ENCODE measurements around the gene ZNF26. TPM values are rescaled to one million over a fixed set of nuclear protein-coding genes. Genes with fewer than 3 reads are reported as not detected.
A peak's percentile ranks its signal among the peaks of the same experiment; 100 is the strongest.

The ZNF26 gene, protein sequence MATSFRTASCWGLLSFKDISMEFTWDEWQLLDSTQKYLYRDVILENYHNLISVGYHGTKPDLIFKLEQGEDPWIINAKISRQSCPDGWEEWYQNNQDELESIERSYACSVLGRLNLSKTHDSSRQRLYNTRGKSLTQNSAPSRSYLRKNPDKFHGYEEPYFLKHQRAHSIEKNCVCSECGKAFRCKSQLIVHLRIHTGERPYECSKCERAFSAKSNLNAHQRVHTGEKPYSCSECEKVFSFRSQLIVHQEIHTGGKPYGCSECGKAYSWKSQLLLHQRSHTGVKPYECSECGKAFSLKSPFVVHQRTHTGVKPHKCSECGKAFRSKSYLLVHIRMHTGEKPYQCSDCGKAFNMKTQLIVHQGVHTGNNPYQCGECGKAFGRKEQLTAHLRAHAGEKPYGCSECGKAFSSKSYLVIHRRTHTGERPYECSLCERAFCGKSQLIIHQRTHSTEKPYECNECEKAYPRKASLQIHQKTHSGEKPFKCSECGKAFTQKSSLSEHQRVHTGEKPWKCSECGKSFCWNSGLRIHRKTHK
- 7.6 and 8.4 TPM in 2 replicates for total RNA-seq (2021; fragmentation: NEBNext Ultra II Directional; extraction: Animal tissue kit (Norgen Biotek cat#: 25700))
- 5.8 and 9.0 TPM in 2 replicates for polyA plus RNA-seq (2011; rRNA removed)
- 9.5 TPM for polyA plus RNA-seq (2011; cell fraction: cytosol; rRNA removed)
- polyA plus RNA-seq (2011; cell fraction: nucleus; rRNA removed): 12.4 TPM
- 5.4 to 6.8 TPM (median 5.8 TPM) in 4 replicates for polyA plus RNA-seq (2012, experiment 1 of 2)
- 0.25 TPM for polyA plus RNA-seq (2012, experiment 2 of 2)
- 3.4 TPM for polyA plus RNA-seq (2013, experiment 1 of 2)
- 3.4 TPM for polyA plus RNA-seq (2013, experiment 2 of 2)
- 7.9 and 10.1 TPM in 2 replicates for polyA minus RNA-seq (2011; rRNA and poly(A)+ RNA removed)
- 12.6 TPM for polyA minus RNA-seq (2011; cell fraction: cytosol; rRNA and poly(A)+ RNA removed)
- 25.7 TPM for polyA minus RNA-seq (2011; cell fraction: nucleus; rRNA and poly(A)+ RNA removed)
- long read RNA-seq, experiment 1, partial matches to known transcripts: 0 of 4 reads
- long read RNA-seq, experiment 1, other reads (novel, unspliced or antisense): 4 of 4 reads
- long read RNA-seq, experiment 2: 0 reads

DNA sequence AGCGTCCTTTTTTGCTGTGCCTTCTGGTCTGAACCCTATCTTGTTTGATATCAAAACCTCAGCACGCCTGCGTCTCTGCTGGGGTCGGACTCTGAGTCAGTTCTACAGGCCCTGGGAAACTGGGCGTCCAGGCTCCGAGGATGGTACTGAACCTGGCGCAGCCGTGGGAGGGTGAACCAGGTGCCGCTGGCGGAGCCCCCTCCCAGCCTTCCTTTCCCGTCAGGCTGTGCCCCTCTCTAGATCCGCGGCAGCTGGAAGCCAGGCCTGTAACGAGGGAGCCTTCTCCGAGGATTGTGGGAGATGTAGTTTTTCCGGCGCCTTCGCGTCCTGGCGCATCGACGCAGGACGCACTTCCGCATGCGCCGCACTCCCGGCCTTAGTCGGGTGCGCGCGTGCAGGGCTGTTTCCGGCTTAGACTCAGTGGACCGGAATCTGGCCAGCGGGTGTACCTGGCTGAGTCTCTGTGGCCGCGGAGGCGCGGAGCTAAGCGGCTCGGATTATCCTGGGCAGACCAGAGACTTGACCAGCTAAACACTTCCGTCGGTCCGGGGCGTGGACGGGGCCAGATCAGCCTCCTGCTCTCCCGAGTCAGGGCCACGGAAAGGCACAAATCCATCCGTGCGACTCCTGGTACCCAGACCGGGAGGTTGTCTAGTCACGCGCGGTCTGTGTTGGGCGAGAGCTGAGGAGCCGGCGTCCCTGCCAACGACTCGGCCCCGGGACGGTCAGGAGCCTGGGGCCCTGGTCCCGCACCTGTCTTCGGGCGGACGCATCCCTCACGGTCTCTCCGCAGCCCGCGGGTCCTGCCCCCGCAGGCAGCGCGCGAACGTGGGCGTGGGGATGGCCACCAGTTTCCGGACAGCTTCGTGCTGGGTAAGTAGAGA lies at the start of gene ZNF26:
Gene ZNF26, plus strand, starts transcription at position 367 of the 884 bp plus-strand sequence. Its CDS starts 474 bp downstream, at position 841.
- Histone ChIP-seq H4K8ac (ENCODE audit: extremely low read depth, insufficient read depth, low read length) (peak within 1 kb of the TSS; percentile 98), H3K9me3 (ENCODE audit: insufficient read depth in 2 of 2, low read depth in 1 of 2, low read length in 1 of 2) (peaks cover 20 to 28% of the 10 kb centered on the region in 2 experiments), H3K18ac (ENCODE audit: extremely low read depth, low read length) (no peak within 1 kb of the TSS; the same call in 1 of the 2 replicates), H3K9ac (replicated peaks in 1 of 4; ENCODE audit: extremely low read depth in 1 of 4, low read depth in 3 of 4, low read length in 3 of 4) (peak within 1 kb of the TSS; percentile 73 to 85 (median 84)), H2BK12ac (ENCODE audit: low read depth, low read length) (no peak within 1 kb of the TSS), H4K20me1 (replicated peaks in 1 of 2; ENCODE audit: control insufficient read depth in 1 of 2, insufficient read depth in 2 of 2, low read length in 2 of 2) (no peaks in the 10 kb centered on the region), H3K23me2 (ENCODE audit: low read depth, low read length) (peaks cover 8% of the 10 kb centered on the region; the same call in 1 of the 2 replicates), H3K14ac (ENCODE audit: insufficient read length) (no peak within 1 kb of the TSS), H3K79me1 (ENCODE audit: low read depth, low read length) (peaks cover 3% of the 10 kb centered on the region; the same call in 1 of the 2 replicates), H2BK15ac (ENCODE audit: low read length) (no peak within 1 kb of the TSS), H3K27me3 (replicated peaks in 1 of 4; ENCODE audit: control insufficient read depth in 3 of 4, extremely low read depth in 1 of 4, insufficient read depth in 3 of 4, low read length in 3 of 4) (no peaks in the 10 kb centered on the region), H3K27ac (ENCODE audit: low read depth, low read length) (peak within 1 kb of the TSS; percentile 38; the same call in 1 of the 2 replicates), H2BK5ac (ENCODE audit: low read depth, low read length) (no peak within 1 kb of the TSS; the same call in 1 of the 2 replicates), H2AFZ (ENCODE audit: low read length) (peak within 1 kb of the TSS; percentile 98), H3K4me3 (ENCODE audit: extremely low read depth in 1 of 4, insufficient read depth in 2 of 4, low read depth in 3 of 4, low read length in 4 of 4) (peak within 1 kb of the TSS; percentile 90 to 98 (median 95)), H2BK20ac (ENCODE audit: low read length) (no peak within 1 kb of the TSS), H3K4me1 (replicated peaks in 1 of 4; ENCODE audit: control insufficient read depth in 3 of 4, insufficient read depth in 4 of 4, low read length in 3 of 4) (no peaks in the 10 kb centered on the region; a peak in 1 of 7 replicates), H3K4ac (replicated peaks; ENCODE audit: insufficient read length, low read depth, low read length) (no peak within 1 kb of the TSS), H3K4me2 (ENCODE audit: insufficient read depth in 1 of 2, low read depth in 2 of 2, low read length in 2 of 2) (peak within 1 kb of the TSS; percentile 72 to 96), H4K5ac (ENCODE audit: insufficient read length, low read depth, low read length) (peak within 1 kb of the TSS; percentile 57), H4K91ac (replicated peaks; ENCODE audit: insufficient read length, low read length) (no peak within 1 kb of the TSS), H2AK5ac (ENCODE audit: low read depth, low read length) (no peak within 1 kb of the TSS), H3K79me2 (ENCODE audit: control insufficient read depth in 1 of 2, insufficient read depth in 2 of 2, low read length in 2 of 2) (peaks cover 0 to 43% of the 10 kb centered on the region in 2 experiments; a peak in 3 of 4 replicates), H3K23ac (ENCODE audit: insufficient read length) (no peak within 1 kb of the TSS), H3K36me3 (ENCODE audit: control insufficient read depth in 2 of 4, insufficient read depth in 4 of 4, low read length in 3 of 4) (peaks cover 0 to 10% (median 0%) of the 10 kb centered on the region in 4 experiments; a peak in 1 of 8 replicates), H2BK120ac (replicated peaks; ENCODE audit: low read depth, low read length) (no peak within 1 kb of the TSS), H3K56ac (replicated peaks; ENCODE audit: insufficient read length, low read depth, low read length) (peak within 1 kb of the TSS; percentile 52)
- FAIRE-seq (no peak), DNase-seq (ENCODE audit: low read depth in 1 of 2, low spot score in 2 of 2) (peak; percentile 83 to 87)
- WGBS, 2 experiments (ENCODE audit: extremely low coverage in 1 of 2, insufficient coverage in 1 of 2, insufficient read length in 1 of 2, insufficient replicate concordance in 2 of 2, low coverage in 1 of 2, low lambda C conversion rate in 2 of 2, missing lambda C conversion rate in 1 of 2): 4% methylated on average over 72 of the region's 76 CpGs; no CpG with 5 or more reads in 1 of the 2 experiments
- ChIA-PET POLR2A (ENCODE audit: partially characterized antibody) (interaction anchor here (0.9 to 3.0 kb wide), 17 partner anchors 10 to 195 kb away, joined by 3 to 21 read pairs (median 5); partner anchors contain the start of genes ZNF10, ZNF268, ZNF605 and ZNF84), CTCF (ENCODE audit: partially characterized antibody) (interaction anchor here (1.1 to 2.5 kb wide), 5 partner anchors 9 to 23 kb away, joined by 4 to 8 read pairs (median 6); no protein-coding TSS in a partner anchor)
- TF ChIP-seq TCF12 (IDR thresholded peaks at IDR 0.05; ENCODE audit: low read depth, low read length) (0 out of 2 replicates have a peak, but pooled peaks have one; percentile 60), HDAC2 (IDR thresholded peaks at IDR 0.05; ENCODE audit: borderline replicate concordance in 1 of 2, low read depth in 2 of 2, low read length in 2 of 2) (no peak; a peak in 1 of 4 replicates), CHD1 (IDR thresholded peaks at IDR 0.05; ENCODE audit: low read depth, low read length) (no peak), KDM4A (IDR thresholded peaks at IDR 0.05; ENCODE audit: low read depth, low read length, severe bottlenecking) (peak; percentile 99), SIX5 (IDR thresholded peaks at IDR 0.05; ENCODE audit: low read depth, low read length) (peak; percentile 92)

Measured in H1 (cell line).